ENCODE data around the gene MPP4.

- TF ChIP-seq CTCF (IDR thresholded peaks at IDR 0.05 in 4 of 5, conservative IDR thresholded peaks at IDR 0.05 in 1 of 5) = no peak
- TF ChIP-seq POLR2A (IDR thresholded peaks at IDR 0.05) = no peak
Observed at GRCh38 chr2:201669865-201670264, 28.6 kb downstream of the MPP4 start.

Measured in gastrocnemius medialis (tissue), 4 donors.